GM18502 (cell line): ENCODE data around the gene ASB15.
"Not testable (repeated sequence)": the region's sequence is repeated elsewhere in the genome, so short reads cannot be mapped to it uniquely, and the experiment has no call there.

Experiments used
- ATAC-seq: cut with Tn5 transposase; IDR thresholded peaks from one replicate; pipeline ENCODE4 v1.9.1; 2021; ENCODE audit warnings: mild to moderate bottlenecking; ENCODE audit not compliant: unreplicated experiment, poor library complexity

ASB15 gene

GRCh38 chr7:123634011-123634573, 32.5 kb downstream of the ASB15 start:
- not testable (repeated sequence) for ATAC-seq

- ATAC-seq: no peak
These were observed 34.1 kb downstream of the ASB15 start for GRCh38 chr7:123635551-123636359.

- no peak for ATAC-seq
These were observed 35.6 kb downstream of the ASB15 start for GRCh38 chr7:123637203-123637602.

- ATAC-seq: no peak
These were observed 36.3 kb downstream of the ASB15 start for GRCh38 chr7:123637878-123638277.

- no peak for ATAC-seq
These were observed 38.0 kb downstream of the ASB15 start for GRCh38 chr7:123639631-123640030.

GRCh38 chr7:123640583-123640982, 39.0 kb downstream of the ASB15 start:
- ATAC-seq: no peak

GRCh38 chr7:123641901-123642300, 40.3 kb downstream of the ASB15 start:
- no peak for ATAC-seq

GRCh38 chr7:123643495-123644441, 42.1 kb downstream of the ASB15 start:
- no peak for ATAC-seq

- ATAC-seq: no peak
These were observed 43.9 kb downstream of the ASB15 start for GRCh38 chr7:123645516-123645915.

GRCh38 chr7:123647106-123647730, 45.6 kb downstream of the ASB15 start:
- ATAC-seq: no peak

- no peak for ATAC-seq
These were observed 48.3 kb downstream of the ASB15 start for GRCh38 chr7:123649964-123650363.

GRCh38 chr7:123650595-123650994, 49.0 kb downstream of the ASB15 start:
- no peak for ATAC-seq

- ATAC-seq: no peak
These were observed 50.8 kb downstream of the ASB15 start for GRCh38 chr7:123652406-123652805.

GRCh38 chr7:123653162-123653561, 51.5 kb downstream of the ASB15 start:
- ATAC-seq: no peak

- no peak for ATAC-seq
These were observed 54.0 kb downstream of the ASB15 start, which contains the start of gene LMOD2 for GRCh38 chr7:123655614-123656013. LMOD2 (plus strand) TSS chr7:123655866; CDS start chr7:123655964, 98 bp downstream.

GRCh38 chr7:123656544-123657303, 55.1 kb downstream of the ASB15 start:
- no peak for ATAC-seq

- ATAC-seq: no peak
These were observed 55.7 kb downstream of the ASB15 start for GRCh38 chr7:123657304-123657685.

- ATAC-seq: no peak
These were observed 56.4 kb downstream of the ASB15 start for GRCh38 chr7:123658023-123658422.

GRCh38 chr7:123660514-123661354, 59.1 kb downstream of the ASB15 start:
- no peak for ATAC-seq
